ENCODE data around the gene ITPR1.

- TF ChIP-seq CTCF (conservative IDR thresholded peaks at IDR 0.05; ENCODE audit: low read length) = no peak
- no peak for TF ChIP-seq EZH2phosphoT487 (IDR thresholded peaks at IDR 0.05; ENCODE audit: borderline replicate concordance, low read depth, low read length)
Measured at GRCh38 chr3:4895838-4896237, 402.7 kb downstream of the ITPR1 start.
